HepG2 (cell line): ENCODE results near the gene THUMPD2. TPM values are rescaled to one million over a fixed set of nuclear protein-coding genes. Genes with fewer than 3 reads are reported as not detected.

Experiments used
- ATAC-seq: fragments of 200-7000 bp; cut with Tn5 transposase; 3 replicates; pipeline ENCODE4 v1.9.1; 2020; ENCODE audit warnings: mild to moderate bottlenecking, moderate library complexity
- BruUV-seq: library from RNA; stranded (reverse); fragments of 400-500 nt; replicated peaks from 2 replicates; lab custom pipeline; 2021; lab: Mats Ljungman, UMichigan
- CTCF ChIA-PET: fragments of 300-600 bp; formaldehyde crosslinking; extraction: SDS; loops from one replicate; lab custom pipeline; 2021; ENCODE audit warnings: low total read pairs, inconsistent platforms, low intra/inter-chr PET ratio; lab: Yijun Ruan, JAX
- POLR2A ChIA-PET: fragments of 350-600 bp; sonication (Branson Sonifier 250); formaldehyde crosslinking; loops from one replicate; lab custom pipeline; 2020; ENCODE audit warnings: antibody characterized with exemption, inconsistent platforms; lab: Yijun Ruan, JAX
- DNase-seq: peaks from one replicate; pipeline ENCODE4 v3.0.0-alpha.2; 2015; ENCODE audit warnings: low spot score
- FAIRE-seq: peaks from 3 replicates; lab custom pipeline; 2011; peaks lifted over from hg19 to GRCh38; lab: Jason Lieb, UNC
- H2AFZ ChIP-seq: one replicate; pipeline ENCODE4 v1.6.1; 2011; ENCODE audit warnings: low read length, inconsistent platforms
- H3K27ac ChIP-seq: fragments of 300-600 bp; 3 replicates; pipeline ENCODE4 v1.8.0; 2011; ENCODE audit warnings: mixed run types, mild to moderate bottlenecking, mixed read lengths, low read length, inconsistent platforms; ENCODE audit not compliant: insufficient read depth; ENCODE audit errors: extremely low read length
- H3K27me3 ChIP-seq, 2 experiments: fragments of 200-600 bp in 1 of 2; 2 replicates in 1 of 2; 3 replicates in 1 of 2; pipeline versions ENCODE4 v1.6.0 to v1.8.0; 2011; ENCODE audit warnings: low read length in 2 of 2, mild to moderate bottlenecking in 2 of 2, moderate library complexity in 2 of 2, inconsistent platforms in 1 of 2; ENCODE audit not compliant: insufficient read depth in 2 of 2, control insufficient read depth in 1 of 2
- H3K36me3 ChIP-seq, 2 experiments: fragments of 200-600 bp in 1 of 2; replicated peaks in 1 of 2; 2 replicates in 1 of 2; 3 replicates in 1 of 2; pipeline versions ENCODE4 v1.5.1 to v1.8.0; 2011; ENCODE audit warnings: low read length in 2 of 2, inconsistent platforms in 1 of 2; ENCODE audit not compliant: insufficient read depth in 2 of 2, control insufficient read depth in 1 of 2
- H3K4me1 ChIP-seq: 2 replicates; pipeline ENCODE4 v1.5.1; 2012; ENCODE audit warnings: low read length, inconsistent platforms; ENCODE audit not compliant: insufficient read depth
- H3K4me2 ChIP-seq: 2 replicates; pipeline ENCODE4 v1.6.0; 2011; ENCODE audit warnings: low read depth, low read length, inconsistent platforms
- H3K4me3 ChIP-seq, 3 experiments: fragments of 200-600 bp in 1 of 3; sonication (generic), shearing (Covaris generic) in 1 of 3; replicated peaks in 1 of 3; 2 replicates each; pipeline ENCODE4 v1.5.1; 2011 to 2016; ENCODE audit warnings: low read length in 3 of 3, inconsistent platforms in 2 of 3, low read depth in 2 of 3, mild to moderate bottlenecking in 2 of 3, control low read depth in 1 of 3, mixed read lengths in 1 of 3; ENCODE audit not compliant: insufficient read depth in 1 of 3
- H3K79me2 ChIP-seq: one replicate; pipeline ENCODE4 v1.6.1; 2011; ENCODE audit warnings: low read length, inconsistent platforms; ENCODE audit not compliant: insufficient read depth
- H3K9ac ChIP-seq: 2 replicates; pipeline ENCODE4 v1.6.0; 2011; ENCODE audit warnings: mild to moderate bottlenecking, low read depth, low read length, inconsistent platforms; ENCODE audit not compliant: insufficient read depth
- H3K9me3 ChIP-seq: 2 replicates; pipeline ENCODE4 v1.5.1; 2012; ENCODE audit warnings: mild to moderate bottlenecking, low read length
- H4K20me1 ChIP-seq: 2 replicates; pipeline ENCODE4 v1.6.0; 2011; ENCODE audit warnings: inconsistent platforms, mild to moderate bottlenecking, low read length, moderate library complexity; ENCODE audit not compliant: insufficient read depth
- ADNP ChIP-seq: sonication (generic); formaldehyde crosslinking; IDR thresholded peaks from 2 replicates; pipeline ENCODE4 v1.4.0; 2020; ENCODE audit warnings: missing genetic modification reagents
- GFI1 ChIP-seq: sonication (generic); formaldehyde crosslinking; IDR thresholded peaks from 2 replicates; pipeline ENCODE4 v1.5.0; 2020; ENCODE audit warnings: missing genetic modification reagents, mild to moderate bottlenecking, borderline replicate concordance
- HDAC2 ChIP-seq: sonication (generic); formaldehyde crosslinking; IDR thresholded peaks from 2 replicates; pipeline ENCODE4 v1.4.0; 2020; ENCODE audit warnings: missing genetic modification reagents
- MAFG ChIP-seq: sonication (generic); formaldehyde crosslinking; IDR thresholded peaks from 2 replicates; pipeline ENCODE4 v1.5.1; 2020; ENCODE audit warnings: mild to moderate bottlenecking, missing genetic modification reagents
- NFE2 ChIP-seq: sonication (generic); formaldehyde crosslinking; IDR thresholded peaks from 2 replicates; pipeline ENCODE4 v1.4.0; 2020; ENCODE audit warnings: missing genetic modification reagents
- SALL2 ChIP-seq: sonication (generic); formaldehyde crosslinking; IDR thresholded peaks from 2 replicates; pipeline ENCODE4 v1.8.1; 2023; ENCODE audit warnings: mild to moderate bottlenecking, missing genetic modification reagents, inconsistent platforms
- SIN3A ChIP-seq: IDR thresholded peaks from 2 replicates; pipeline ENCODE4 v1.6.1; 2011; ENCODE audit warnings: low read depth, mild to moderate bottlenecking, control low read depth, low read length, borderline replicate concordance
- ZBTB7B ChIP-seq: sonication (generic); formaldehyde crosslinking; IDR thresholded peaks from 2 replicates; pipeline ENCODE4 v1.4.0; 2020; ENCODE audit warnings: missing genetic modification reagents
- ZKSCAN1 ChIP-seq: fragments of 150-350 bp; IDR thresholded peaks from 2 replicates; pipeline ENCODE4 v1.6.1; 2014; ENCODE audit warnings: low read length
- ZNF12 ChIP-seq: sonication (generic); formaldehyde crosslinking; IDR thresholded peaks from 2 replicates; pipeline ENCODE4 v1.5.0; 2020; ENCODE audit warnings: missing genetic modification reagents
- ZNF660 ChIP-seq: sonication (generic); formaldehyde crosslinking; IDR thresholded peaks from 2 replicates; pipeline ENCODE4 v1.5.1; 2020; ENCODE audit warnings: mild to moderate bottlenecking, low read depth, missing genetic modification reagents, borderline replicate concordance
- ZNF761 ChIP-seq: sonication (generic); formaldehyde crosslinking; conservative IDR thresholded peaks from 2 replicates; pipeline ENCODE4 v1.4.0; 2020; ENCODE audit warnings: mild to moderate bottlenecking, missing genetic modification reagents
- ZNF878 ChIP-seq: sonication (generic); formaldehyde crosslinking; IDR thresholded peaks from 2 replicates; pipeline ENCODE4 v1.8.1; 2023; ENCODE audit warnings: mild to moderate bottlenecking, missing genetic modification reagents, moderate library complexity
- WGBS: methylation state at CpG from one replicate; pipeline ENCODE4 v1.1.6; 2017; ENCODE audit warnings: low lambda C conversion rate; 5-methylcytosine and 5-hydroxymethylcytosine counted together
- in situ Hi-C: cut with HindIII; loops from 2 replicates; pipeline ENCODE4 v1.10.0; 2017; ENCODE audit warnings: low pct_unique_long_range_greater_than_20kb; ENCODE audit not compliant: extremely low pct_ligation_motif_present
- intact Hi-C: fragments of 100-400 bp; cut with micrococcal nuclease; formaldehyde crosslinking; loops from one replicate; pipeline ENCODE4 v1.10.0; 2022; ENCODE audit not compliant: unreplicated experiment
- polyA plus RNA-seq, 8 experiments: library from polyadenylated mRNA; depleted of rRNA in 3 of 8; stranded (reverse) in 7 of 8; unstranded in 1 of 8; fragments of >200 nt; fragmentation: Illumina TruSeq in 4 of 8; extraction: Trizol in 4 of 8; gene quantifications; 2 replicates each; pipeline versions ENCODE4 v1.2.1 to v1.2.3, GENCODE V29; 2011 to 2016; ENCODE audit warnings: low read depth in 4 of 8, missing spikeins in 1 of 8, mixed read lengths in 1 of 8; ENCODE audit not compliant: insufficient read depth in 1 of 8
- total RNA-seq, 5 experiments: library from RNA; depleted of rRNA; stranded (reverse); fragments of >200 nt; fragmentation: Illumina TruSeq; extraction: Trizol; gene quantifications; 2 replicates each; pipeline ENCODE4 v1.2.3, GENCODE V29; 2016; ENCODE audit warnings: low read depth in 1 of 5
- TF ChIP-seq, protein P1 (sequence below): sonication (generic); formaldehyde crosslinking; IDR thresholded peaks from 2 replicates; pipeline ENCODE4 v1.4.0; 2020; ENCODE audit warnings: mild to moderate bottlenecking, low read depth, missing genetic modification reagents
- TF ChIP-seq, protein P2 (sequence below): sonication (generic); formaldehyde crosslinking; conservative IDR thresholded peaks from 2 replicates; pipeline ENCODE4 v1.4.0; 2020; ENCODE audit warnings: missing genetic modification reagents
- TF ChIP-seq, protein P3 (sequence below): conservative IDR thresholded peaks from 2 replicates; pipeline ENCODE4 v1.6.1; 2018; ENCODE audit warnings: missing genetic modification reagents
- TF ChIP-seq, protein P4 (sequence below): sonication (generic); formaldehyde crosslinking; IDR thresholded peaks from 2 replicates; pipeline ENCODE4 v1.4.0; 2020; ENCODE audit warnings: missing genetic modification reagents

The THUMPD2 gene
- total and polyA plus RNA-seq, 2 of the 13 experiments (the other 11 are each of a cell fraction or from before 2014, with no cell fraction given), result 11.8 to 15.6 TPM

DNA sequence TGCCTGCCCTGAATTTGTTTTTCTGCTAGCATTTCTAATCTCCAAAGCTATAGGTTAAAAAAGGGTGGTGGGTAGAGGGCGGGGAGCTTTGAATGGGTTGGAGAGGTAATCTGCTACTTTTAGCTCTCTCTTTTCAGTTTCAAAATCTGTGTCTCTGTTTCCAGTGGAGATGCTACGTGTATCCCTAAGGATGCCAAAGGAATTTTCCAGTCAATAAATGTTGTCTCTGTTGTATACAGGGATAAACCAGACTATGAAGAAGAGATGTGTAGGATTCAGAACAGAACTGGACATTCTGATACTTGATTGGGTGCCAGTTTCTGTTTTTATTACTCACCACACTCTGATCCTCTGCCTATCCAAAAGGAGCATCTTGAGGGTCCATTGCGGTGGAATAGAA, 63.2 kb downstream of the THUMPD2 start:
- CTCF ChIA-PET, result no interaction called here

DNA sequence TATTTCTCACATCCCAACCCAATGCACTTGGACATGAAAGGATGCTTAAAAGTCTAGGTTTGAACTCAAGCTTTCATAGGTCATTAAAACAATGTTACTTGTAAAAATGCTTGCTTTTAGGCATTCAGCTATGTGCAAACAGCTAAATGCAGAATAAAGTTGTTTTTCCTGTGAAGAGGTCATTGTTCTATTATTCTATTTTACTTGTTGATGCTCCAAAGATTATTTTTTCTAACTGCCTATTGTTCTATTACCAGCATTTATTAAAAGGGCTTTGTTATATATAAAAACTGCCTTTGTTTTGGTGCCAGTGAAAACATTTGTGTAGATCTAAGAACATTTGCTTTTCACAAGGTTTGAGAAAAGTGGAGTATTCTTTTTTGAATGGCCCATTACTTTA, 64.0 kb downstream of the THUMPD2 start:
- FAIRE-seq (no peak), ATAC-seq (no peak), DNase-seq (no peak)
- no peak overlapping the region for H3K9ac ChIP-seq
- no peak overlapping the region for H3K4me2 ChIP-seq
- no peak overlapping the region for H2AFZ ChIP-seq
- no peak overlapping the region for H3K4me3 ChIP-seq
- H4K20me1 ChIP-seq, result no peaks in the 10 kb centered on the region
- BruUV-seq, result no TSS peak
- no peak overlapping the region for H3K27ac ChIP-seq
- POLR2A ChIA-PET, result no interaction called here
- intact Hi-C loops (no loop called here), in situ Hi-C loops (loop anchor here (5.0 kb wide), 1 partner anchor 203 kb away; no protein-coding TSS in a partner anchor)
- H3K4me1 ChIP-seq, result peaks cover 35% of the 10 kb centered on the region
- no peaks in the 10 kb centered on the region for H3K9me3 ChIP-seq
- CTCF ChIA-PET, result no interaction called here
- no peaks in the 10 kb centered on the region for H3K79me2 ChIP-seq
- peaks cover 2 to 36% of the 10 kb centered on the region in 2 experiments; a peak in 4 of 5 replicates for H3K27me3 ChIP-seq
- no peaks in the 10 kb centered on the region for H3K36me3 ChIP-seq
- TF ChIP-seq, protein P1, sequence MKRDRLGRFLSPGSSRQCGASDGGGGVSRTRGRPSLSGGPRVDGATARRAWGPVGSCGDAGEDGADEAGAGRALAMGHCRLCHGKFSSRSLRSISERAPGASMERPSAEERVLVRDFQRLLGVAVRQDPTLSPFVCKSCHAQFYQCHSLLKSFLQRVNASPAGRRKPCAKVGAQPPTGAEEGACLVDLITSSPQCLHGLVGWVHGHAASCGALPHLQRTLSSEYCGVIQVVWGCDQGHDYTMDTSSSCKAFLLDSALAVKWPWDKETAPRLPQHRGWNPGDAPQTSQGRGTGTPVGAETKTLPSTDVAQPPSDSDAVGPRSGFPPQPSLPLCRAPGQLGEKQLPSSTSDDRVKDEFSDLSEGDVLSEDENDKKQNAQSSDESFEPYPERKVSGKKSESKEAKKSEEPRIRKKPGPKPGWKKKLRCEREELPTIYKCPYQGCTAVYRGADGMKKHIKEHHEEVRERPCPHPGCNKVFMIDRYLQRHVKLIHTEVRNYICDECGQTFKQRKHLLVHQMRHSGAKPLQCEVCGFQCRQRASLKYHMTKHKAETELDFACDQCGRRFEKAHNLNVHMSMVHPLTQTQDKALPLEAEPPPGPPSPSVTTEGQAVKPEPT (CRISPR knock-in tag), result no peak
- TF ChIP-seq, protein P2, sequence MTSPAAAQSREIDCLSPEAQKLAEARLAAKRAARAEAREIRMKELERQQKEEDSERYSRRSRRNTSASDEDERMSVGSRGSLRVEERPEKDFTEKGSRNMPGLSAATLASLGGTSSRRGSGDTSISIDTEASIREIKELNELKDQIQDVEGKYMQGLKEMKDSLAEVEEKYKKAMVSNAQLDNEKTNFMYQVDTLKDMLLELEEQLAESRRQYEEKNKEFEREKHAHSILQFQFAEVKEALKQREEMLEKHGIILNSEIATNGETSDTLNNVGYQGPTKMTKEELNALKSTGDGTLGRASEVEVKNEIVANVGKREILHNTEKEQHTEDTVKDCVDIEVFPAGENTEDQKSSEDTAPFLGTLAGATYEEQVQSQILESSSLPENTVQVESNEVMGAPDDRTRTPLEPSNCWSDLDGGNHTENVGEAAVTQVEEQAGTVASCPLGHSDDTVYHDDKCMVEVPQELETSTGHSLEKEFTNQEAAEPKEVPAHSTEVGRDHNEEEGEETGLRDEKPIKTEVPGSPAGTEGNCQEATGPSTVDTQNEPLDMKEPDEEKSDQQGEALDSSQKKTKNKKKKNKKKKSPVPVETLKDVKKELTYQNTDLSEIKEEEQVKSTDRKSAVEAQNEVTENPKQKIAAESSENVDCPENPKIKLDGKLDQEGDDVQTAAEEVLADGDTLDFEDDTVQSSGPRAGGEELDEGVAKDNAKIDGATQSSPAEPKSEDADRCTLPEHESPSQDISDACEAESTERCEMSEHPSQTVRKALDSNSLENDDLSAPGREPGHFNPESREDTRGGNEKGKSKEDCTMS (CRISPR knock-in tag), result no peak
- no peak for TF ChIP-seq MAFG (CRISPR knock-in tag)
- TF ChIP-seq, protein P3, sequence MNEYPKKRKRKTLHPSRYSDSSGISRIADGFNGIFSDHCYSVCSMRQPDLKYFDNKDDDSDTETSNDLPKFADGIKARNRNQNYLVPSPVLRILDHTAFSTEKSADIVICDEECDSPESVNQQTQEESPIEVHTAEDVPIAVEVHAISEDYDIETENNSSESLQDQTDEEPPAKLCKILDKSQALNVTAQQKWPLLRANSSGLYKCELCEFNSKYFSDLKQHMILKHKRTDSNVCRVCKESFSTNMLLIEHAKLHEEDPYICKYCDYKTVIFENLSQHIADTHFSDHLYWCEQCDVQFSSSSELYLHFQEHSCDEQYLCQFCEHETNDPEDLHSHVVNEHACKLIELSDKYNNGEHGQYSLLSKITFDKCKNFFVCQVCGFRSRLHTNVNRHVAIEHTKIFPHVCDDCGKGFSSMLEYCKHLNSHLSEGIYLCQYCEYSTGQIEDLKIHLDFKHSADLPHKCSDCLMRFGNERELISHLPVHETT (CRISPR knock-in tag), result no peak
- TF ChIP-seq ADNP, result no peak
- no peak for TF ChIP-seq HDAC2 (CRISPR knock-in tag)
- no peak for TF ChIP-seq ZNF660 (CRISPR knock-in tag)
- TF ChIP-seq, protein P4, sequence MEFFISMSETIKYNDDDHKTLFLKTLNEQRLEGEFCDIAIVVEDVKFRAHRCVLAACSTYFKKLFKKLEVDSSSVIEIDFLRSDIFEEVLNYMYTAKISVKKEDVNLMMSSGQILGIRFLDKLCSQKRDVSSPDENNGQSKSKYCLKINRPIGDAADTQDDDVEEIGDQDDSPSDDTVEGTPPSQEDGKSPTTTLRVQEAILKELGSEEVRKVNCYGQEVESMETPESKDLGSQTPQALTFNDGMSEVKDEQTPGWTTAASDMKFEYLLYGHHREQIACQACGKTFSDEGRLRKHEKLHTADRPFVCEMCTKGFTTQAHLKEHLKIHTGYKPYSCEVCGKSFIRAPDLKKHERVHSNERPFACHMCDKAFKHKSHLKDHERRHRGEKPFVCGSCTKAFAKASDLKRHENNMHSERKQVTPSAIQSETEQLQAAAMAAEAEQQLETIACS (CRISPR knock-in tag), result no peak
- TF ChIP-seq GFI1 (CRISPR knock-in tag), result no peak

More for the DNA sequence above, 63.2 kb downstream of the THUMPD2 start:
- Histone ChIP-seq H3K9me3 (no peaks in the 10 kb centered on the region), H3K27me3 (peaks cover 2 to 40% of the 10 kb centered on the region in 2 experiments; a peak in 4 of 5 replicates), H2AFZ (no peak overlapping the region), H4K20me1 (no peaks in the 10 kb centered on the region), H3K27ac (no peak overlapping the region), H3K36me3 (no peaks in the 10 kb centered on the region), H3K79me2 (no peaks in the 10 kb centered on the region), H3K4me2 (no peak overlapping the region), H3K4me1 (peaks cover 30% of the 10 kb centered on the region), H3K9ac (no peak overlapping the region), H3K4me3 (no peak overlapping the region)
- intact Hi-C loops (no loop called here), in situ Hi-C loops (loop anchor here (5.0 kb wide), 1 partner anchor 204 kb away; no protein-coding TSS in a partner anchor)
- POLR2A ChIA-PET, result no interaction called here
- DNase-seq (no peak), ATAC-seq (no peak), FAIRE-seq (no peak)
- 34% methylated on average over 3 of the region's 3 CpGs for WGBS
- TF ChIP-seq SALL2 (CRISPR knock-in tag) (no peak), SIN3A (no peak), ZKSCAN1 (no peak), ZNF878 (CRISPR knock-in tag) (no peak), ZNF12 (CRISPR knock-in tag) (no peak), ZBTB7B (no peak), NFE2 (CRISPR knock-in tag) (no peak), ZNF761 (CRISPR knock-in tag) (no peak)
- no TSS peak for BruUV-seq
